Cerebellar nuclear complex (tissue), 1 donor: Measurements from ENCODE around the gene MAGEB6.
"Not testable (repeated sequence)": the region's sequence is repeated elsewhere in the genome, so short reads cannot be mapped to it uniquely, and the experiment has no call there.

Experiments used
- DNase-seq, 2 experiments: peaks; one replicate each; lab custom pipeline; 2025; lab: John Stamatoyannopoulos, UW

Gene MAGEB6

GRCh38 chrX:26192204-26192603 lies at the start of gene MAGEB6:
MAGEB6 (plus strand) TSS chrX:26192440; CDS start chrX:26193847, 1,407 bp downstream.
- DNase-seq, result no peak

- no peak for DNase-seq
Observed at GRCh38 chrX:26146024-26146423, 46.2 kb upstream of the MAGEB6 start.

- no peak for DNase-seq
Observed at GRCh38 chrX:26160301-26160700, 31.9 kb upstream of the MAGEB6 start, which contains the start of gene MAGEB6B. MAGEB6B (plus strand) TSS chrX:26160601; CDS start chrX:26160601, 0 bp downstream.

GRCh38 chrX:26203561-26203960 lies 11.3 kb downstream of the MAGEB6 start:
- DNase-seq, result no peak

- DNase-seq, result not testable (repeated sequence)
Observed at GRCh38 chrX:26204717-26205116, 12.5 kb downstream of the MAGEB6 start.

GRCh38 chrX:26208012-26208411 lies 15.8 kb downstream of the MAGEB6 start:
- DNase-seq, result no peak

GRCh38 chrX:26215869-26216268 lies 23.6 kb downstream of the MAGEB6 start, which contains the start of gene MAGEB5:
MAGEB5 (plus strand) TSS chrX:26216169; CDS start chrX:26217302, 1,133 bp downstream.
- no peak for DNase-seq

- no peak for DNase-seq
Observed at GRCh38 chrX:26219351-26219750, 27.1 kb downstream of the MAGEB6 start.

GRCh38 chrX:26234177-26234576 lies 41.9 kb downstream of the MAGEB6 start:
- no peak for DNase-seq
